ENCODE results near the gene C8A.

The C8A gene

DNA sequence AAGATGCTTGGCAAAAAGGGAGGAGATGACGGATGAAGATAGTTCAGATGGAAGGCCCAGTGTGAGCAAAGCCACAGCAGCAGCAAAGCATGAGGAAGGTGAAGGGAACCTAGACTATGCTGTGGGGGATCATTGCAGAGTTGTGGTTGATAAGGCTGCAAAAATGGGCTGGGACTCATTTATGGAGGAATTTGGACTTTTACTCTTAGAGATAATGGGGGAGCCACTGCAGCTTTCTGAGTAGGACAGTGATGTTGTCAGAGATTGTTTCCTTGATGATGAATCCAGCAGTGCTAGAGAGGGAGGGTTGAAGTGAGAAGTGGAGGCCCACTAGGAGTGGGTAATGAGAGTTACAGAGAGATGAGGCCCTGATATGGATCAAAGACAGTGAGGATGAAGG is 2.1 kb upstream of the C8A start:
- TF ChIP-seq ZNF274 (IDR thresholded peaks at IDR 0.05; ENCODE audit: low read depth, low read length), result no peak
- no peak overlapping the region for H3K4me3 ChIP-seq (ENCODE audit: low read length)

DNA sequence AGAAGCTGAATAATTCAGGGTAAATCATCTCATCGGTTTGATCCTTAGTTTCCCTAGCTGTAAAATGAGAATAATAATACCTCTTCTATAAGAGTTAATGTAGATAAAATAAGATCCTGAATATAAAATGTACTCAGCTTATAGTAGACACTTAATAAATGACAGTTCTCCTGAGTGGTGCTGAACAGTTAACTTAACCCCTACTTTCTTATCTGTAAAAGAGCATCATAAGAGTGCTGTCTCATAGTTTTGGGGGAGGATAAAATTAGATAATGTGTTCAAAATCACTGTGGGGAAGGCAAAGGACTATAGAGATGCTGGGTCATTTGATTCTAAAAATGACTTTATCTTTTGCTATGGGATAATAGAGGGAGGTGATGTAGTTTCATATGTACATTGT is 593 bp downstream of the C8A start:
- no peak overlapping the region for H3K4me3 ChIP-seq (ENCODE audit: low read length)
- no peak for TF ChIP-seq ZNF274 (IDR thresholded peaks at IDR 0.05; ENCODE audit: low read depth, low read length)

DNA sequence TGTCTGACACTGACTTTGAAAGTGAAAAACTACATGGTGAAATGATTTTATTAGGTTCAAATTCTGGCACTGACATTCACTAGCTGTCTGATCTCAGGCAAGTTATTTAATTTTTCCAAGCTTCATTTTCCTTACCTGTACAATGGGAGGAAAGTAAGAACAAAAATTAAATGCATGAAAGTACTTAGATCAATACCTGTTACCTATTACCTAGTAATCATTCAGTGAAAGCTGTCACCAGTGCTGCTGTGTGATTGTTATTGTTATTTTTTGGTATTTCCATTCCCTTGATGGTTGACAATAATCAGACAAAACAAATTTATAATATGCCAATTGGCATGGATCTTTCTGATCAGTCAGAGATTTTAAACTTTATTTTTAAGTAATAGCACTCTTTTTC is 1.6 kb downstream of the C8A start:
- no peak for TF ChIP-seq ZNF274 (IDR thresholded peaks at IDR 0.05; ENCODE audit: low read depth, low read length)
- no peak overlapping the region for H3K4me3 ChIP-seq (ENCODE audit: low read length)

DNA sequence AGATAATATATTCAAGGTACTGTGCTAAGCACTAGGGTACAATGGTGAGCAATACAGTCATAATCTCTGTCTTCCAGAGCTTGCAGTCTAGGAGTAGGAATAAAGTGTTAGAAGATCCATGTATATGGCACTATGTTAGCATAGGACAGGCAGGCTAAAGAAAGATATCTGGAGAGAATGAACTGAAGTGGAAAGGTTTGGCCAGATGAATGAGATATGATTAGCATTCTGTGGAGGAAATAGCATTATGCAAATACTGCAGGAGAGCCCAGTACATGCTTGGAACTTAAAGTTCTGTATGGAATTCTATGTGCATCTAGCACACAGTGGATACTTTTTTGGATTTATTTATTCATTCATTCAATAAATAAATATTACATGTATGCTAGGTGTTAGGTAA is 4.7 kb downstream of the C8A start:
- no peak for TF ChIP-seq ZNF274 (IDR thresholded peaks at IDR 0.05; ENCODE audit: low read depth, low read length)
- H3K4me3 ChIP-seq (ENCODE audit: low read length), result no peak overlapping the region

DNA sequence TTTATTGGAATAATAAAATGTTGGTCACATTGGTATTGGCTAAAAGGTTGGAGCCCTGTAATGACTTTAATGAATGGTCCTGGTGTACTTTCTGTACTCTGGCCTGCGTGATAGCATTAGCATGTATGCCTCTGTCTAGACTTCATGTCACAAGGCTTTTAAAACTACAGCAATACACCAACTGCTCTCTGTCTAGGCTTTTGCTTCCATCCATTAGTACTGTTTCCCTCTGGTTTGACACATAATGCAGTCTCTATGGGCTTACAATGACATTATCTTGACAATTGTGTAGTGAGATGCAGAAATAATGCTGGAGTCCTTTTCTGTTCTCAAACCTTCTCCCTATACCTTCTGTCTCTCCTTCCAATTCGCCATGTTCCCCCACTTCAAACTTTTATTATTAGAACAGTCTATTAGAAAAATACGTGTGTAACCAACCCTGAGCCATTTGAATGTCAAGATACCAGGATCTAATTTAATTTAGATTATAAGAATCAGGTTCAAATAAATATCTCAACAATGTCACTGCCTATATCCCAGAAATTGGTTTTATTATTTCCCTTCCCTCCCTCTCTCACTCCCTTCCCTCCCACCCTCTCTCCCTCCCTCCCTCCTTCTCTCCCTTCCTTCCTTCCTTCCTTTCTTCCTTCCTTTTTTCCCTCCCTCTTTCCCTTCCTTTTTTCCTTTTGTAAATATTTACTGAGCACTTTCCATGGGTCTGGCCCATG is 8.8 kb downstream of the C8A start:
- H3K4me3 ChIP-seq (ENCODE audit: low read length), result no peak overlapping the region
- no peak for TF ChIP-seq ZNF274 (IDR thresholded peaks at IDR 0.05; ENCODE audit: low read depth, low read length)

DNA sequence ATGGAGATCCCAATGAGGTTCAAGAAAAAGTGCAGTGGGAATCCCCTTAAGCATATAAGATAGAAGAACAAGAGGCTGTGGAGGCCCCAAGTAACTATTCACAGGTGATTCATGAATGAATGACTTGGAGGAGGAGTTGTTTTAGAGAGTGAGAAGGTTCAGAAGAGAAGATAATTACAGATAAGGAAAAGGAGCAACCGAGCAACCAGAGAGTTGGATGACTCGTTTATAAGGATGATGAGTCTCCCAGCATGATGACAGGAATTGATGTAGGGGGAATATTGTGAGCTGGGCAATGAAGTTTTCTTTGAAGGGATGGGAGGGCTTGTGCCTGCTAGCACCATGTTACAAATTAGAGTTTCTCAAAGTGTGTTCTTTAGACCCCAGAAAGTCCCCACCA is 9.8 kb downstream of the C8A start:
- no peak overlapping the region for H3K4me3 ChIP-seq (ENCODE audit: low read length)
- TF ChIP-seq ZNF274 (IDR thresholded peaks at IDR 0.05; ENCODE audit: low read depth, low read length), result no peak

DNA sequence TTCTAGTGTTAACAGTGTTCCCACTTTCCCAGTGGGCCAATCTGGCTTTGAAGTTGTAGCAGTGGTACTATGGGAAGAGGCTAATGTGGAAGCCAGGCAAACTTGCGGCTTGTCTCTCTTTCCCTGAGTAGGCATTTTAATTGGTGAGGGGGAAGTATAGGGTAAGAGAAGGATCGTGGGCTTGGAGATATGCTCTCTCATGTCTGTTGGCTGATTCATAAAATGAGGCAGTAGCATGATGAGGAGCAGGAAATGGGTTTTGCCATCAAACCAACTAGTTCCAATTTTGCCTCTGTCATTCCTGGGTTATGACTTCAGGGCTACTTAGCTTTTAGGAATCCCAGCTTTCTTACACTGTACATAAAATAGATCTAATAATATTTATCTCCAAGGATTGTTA is 12.1 kb downstream of the C8A start:
- H3K4me3 ChIP-seq (ENCODE audit: low read length), result no peak overlapping the region
- TF ChIP-seq ZNF274 (IDR thresholded peaks at IDR 0.05; ENCODE audit: low read depth, low read length), result no peak

DNA sequence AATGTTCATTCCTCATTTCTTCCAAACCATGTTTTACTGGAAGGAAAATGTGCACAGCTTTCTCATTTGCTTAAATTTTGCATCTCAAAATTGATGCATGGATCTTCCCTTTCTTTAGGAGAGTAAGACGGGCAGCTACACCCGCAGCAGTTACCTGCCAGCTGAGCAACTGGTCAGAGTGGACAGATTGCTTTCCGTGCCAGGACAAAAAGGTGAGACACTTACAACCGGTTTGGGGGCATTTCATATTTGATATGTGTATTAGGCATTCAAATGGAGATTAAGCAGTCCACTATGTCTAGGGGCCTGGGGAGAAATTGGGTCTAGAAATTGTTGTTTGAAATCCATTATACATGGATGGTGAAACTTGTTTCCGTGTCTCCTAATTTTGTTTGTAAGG is 12.9 kb downstream of the C8A start:
- no peak for TF ChIP-seq ZNF274 (IDR thresholded peaks at IDR 0.05; ENCODE audit: low read depth, low read length)
- H3K4me3 ChIP-seq (ENCODE audit: low read length), result no peak overlapping the region

DNA sequence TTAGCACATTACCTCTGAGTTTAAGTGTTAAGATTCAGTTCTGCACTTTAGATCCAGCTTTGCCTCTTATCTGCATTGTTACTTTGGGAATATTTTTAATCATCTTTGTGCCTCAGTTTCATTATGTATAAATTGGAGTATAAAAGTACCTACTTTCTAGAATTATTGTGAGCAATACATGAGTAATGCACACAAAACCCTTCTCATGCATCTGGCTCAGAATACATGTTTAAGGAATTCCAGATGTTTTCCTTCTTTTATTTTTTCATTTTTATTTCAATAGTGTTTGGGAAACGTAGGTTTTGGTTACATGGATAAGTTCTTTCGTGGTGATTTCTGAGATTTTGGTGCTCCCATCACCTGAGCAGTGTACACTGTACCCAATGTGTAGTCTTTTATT is 14.2 kb downstream of the C8A start:
- no peak overlapping the region for H3K4me3 ChIP-seq (ENCODE audit: low read length)
- no peak for TF ChIP-seq ZNF274 (IDR thresholded peaks at IDR 0.05; ENCODE audit: low read depth, low read length)

DNA sequence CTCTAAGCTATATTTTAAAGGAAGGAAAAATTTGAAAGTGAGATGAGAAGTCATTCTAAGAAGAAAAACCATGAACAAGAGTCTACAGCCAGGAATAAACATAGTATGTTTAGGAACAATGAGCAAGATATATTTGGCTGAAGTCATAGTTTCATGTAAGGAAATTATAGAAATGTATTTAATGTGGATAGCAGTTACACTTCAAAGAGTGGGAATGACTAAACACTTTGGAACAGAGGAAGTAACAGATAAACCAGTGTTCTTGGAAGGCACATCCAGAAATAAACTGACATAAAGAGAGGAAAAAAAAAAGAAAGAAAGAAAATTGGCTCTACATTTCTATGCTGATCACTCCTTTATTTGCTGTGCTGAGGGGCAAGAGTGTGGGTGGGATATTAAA is 18.0 kb downstream of the C8A start:
- H3K4me3 ChIP-seq (ENCODE audit: low read length), result no peak overlapping the region
- no peak for TF ChIP-seq ZNF274 (IDR thresholded peaks at IDR 0.05; ENCODE audit: low read depth, low read length)

DNA sequence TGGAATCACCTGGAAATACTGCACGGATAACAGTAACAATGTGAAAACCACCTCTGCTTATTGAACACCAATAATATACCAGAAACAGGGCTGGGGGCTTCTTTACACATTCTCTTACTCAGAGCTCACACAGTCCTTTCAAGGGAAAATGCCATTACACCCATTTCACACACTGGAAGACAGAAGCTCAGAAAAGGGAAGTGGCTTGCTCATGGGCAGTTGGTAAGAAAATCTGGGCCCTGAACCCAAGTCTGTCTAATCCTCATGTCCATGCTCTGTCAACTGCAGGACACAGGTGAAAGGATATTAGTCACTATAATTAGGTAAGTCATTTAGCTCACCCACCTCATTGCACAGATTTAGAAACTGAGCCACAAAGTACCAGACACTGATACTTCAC is 18.6 kb downstream of the C8A start:
- no peak for TF ChIP-seq ZNF274 (IDR thresholded peaks at IDR 0.05; ENCODE audit: low read depth, low read length)
- no peak overlapping the region for H3K4me3 ChIP-seq (ENCODE audit: low read length)

DNA sequence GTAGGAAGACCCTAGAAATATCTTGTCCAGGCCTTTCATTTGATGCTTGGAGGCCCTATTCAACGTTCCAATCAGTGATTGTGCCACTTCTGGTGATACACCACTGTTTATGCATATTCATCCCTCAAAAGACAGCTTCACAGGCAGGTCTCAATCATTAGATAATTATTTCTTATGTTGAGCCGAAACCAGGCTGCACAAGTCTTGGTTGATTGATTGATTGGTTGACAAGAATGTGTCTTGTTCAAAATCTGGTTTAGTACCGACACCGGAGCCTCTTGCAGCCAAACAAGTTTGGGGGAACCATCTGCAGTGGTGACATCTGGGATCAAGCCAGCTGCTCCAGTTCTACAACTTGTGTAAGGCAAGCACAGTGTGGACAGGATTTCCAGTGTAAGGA is 20.1 kb downstream of the C8A start:
- no peak for TF ChIP-seq ZNF274 (IDR thresholded peaks at IDR 0.05; ENCODE audit: low read depth, low read length)
- H3K4me3 ChIP-seq (ENCODE audit: low read length), result no peak overlapping the region

DNA sequence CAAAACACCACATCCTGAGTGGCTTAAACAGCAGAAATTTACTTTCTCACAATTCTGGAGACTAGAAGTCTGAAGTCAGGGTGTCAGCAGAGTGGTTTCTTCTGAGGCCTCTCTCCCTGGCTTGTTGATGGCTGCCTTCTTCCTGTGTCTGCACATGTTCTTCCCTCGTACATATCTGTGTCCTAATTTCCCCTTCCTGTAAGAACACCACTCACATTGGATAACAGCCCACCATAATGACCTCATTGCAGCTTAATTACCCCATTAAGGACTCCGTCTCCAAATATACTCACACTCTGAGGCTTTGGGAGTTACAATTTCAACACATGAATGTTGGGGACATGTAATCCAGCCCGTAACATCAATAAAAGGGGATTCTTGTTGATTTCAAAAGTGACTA is 23.4 kb downstream of the C8A start:
- TF ChIP-seq ZNF274 (IDR thresholded peaks at IDR 0.05; ENCODE audit: low read depth, low read length), result no peak
- H3K4me3 ChIP-seq (ENCODE audit: low read length), result no peak overlapping the region

DNA sequence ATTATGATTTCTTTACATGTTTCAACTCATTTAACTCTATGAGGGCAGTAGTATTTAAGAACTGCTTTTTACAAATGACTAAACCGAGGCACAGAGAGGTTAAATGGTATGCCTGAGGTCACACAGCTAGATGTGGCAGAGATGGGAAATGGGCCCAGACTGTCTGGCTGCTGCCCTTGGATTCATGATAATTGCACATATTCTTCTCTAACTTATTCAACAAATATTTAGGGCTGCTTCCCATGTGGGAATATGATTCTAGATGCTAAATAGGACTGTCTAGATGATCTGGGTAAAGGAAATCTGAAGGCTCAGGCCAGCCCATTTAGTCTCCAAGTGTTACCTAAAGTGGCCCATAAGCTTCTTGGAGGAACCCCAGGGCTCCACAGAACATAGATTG is 26.2 kb downstream of the C8A start:
- no peak for TF ChIP-seq ZNF274 (IDR thresholded peaks at IDR 0.05; ENCODE audit: low read depth, low read length)
- H3K4me3 ChIP-seq (ENCODE audit: low read length), result no peak overlapping the region

DNA sequence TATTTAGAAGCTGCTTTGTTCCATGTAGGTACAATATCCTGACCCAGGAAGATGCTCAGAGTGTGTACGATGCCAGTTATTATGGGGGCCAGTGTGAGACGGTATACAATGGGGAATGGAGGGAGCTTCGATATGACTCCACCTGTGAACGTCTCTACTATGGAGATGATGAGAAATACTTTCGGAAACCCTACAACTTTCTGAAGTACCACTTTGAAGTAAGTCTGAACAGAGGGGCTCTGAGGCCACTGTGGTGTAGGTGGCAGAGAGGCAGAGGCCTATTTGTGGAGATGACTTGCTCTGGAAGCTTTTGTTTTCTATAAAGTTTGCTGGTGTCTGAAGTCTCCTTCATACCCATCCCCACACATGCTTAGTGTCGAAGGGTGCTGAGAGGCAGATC is 26.8 kb downstream of the C8A start:
- no peak for TF ChIP-seq ZNF274 (IDR thresholded peaks at IDR 0.05; ENCODE audit: low read depth, low read length)
- H3K4me3 ChIP-seq (ENCODE audit: low read length), result no peak overlapping the region

DNA sequence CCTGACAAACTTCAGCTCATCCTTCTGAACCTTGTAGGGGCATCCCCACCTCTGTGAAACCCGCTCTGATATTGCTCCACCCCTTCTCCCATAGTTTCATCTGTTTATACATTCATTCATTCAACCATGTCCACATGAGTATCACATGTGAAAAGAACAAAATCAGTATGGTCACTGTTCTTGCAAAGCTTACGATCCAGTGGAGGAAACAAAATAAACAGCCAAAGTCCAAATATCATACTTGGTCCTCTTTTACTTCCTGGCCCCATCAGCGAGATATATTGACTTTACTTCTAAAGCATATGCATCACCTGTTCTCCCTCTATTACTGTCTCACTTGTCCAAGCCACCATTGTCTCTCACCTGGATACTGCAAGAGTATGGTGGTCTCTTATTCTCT is 35.6 kb downstream of the C8A start:
- TF ChIP-seq ZNF274 (IDR thresholded peaks at IDR 0.05; ENCODE audit: low read depth, low read length), result no peak
- no peak overlapping the region for H3K4me3 ChIP-seq (ENCODE audit: low read length)

Data from GM08714 (cell line).